ENCODE data around the gene TMEM38B. TPM values are rescaled to one million over a fixed set of nuclear protein-coding genes. Genes with fewer than 3 reads are reported as not detected.

The TMEM38B gene
- total and polyA plus RNA-seq, 2 donors (not counting 3 experiments of a cell fraction or from before 2014, with no cell fraction given), result 4.2 to 7.7 TPM

DNA sequence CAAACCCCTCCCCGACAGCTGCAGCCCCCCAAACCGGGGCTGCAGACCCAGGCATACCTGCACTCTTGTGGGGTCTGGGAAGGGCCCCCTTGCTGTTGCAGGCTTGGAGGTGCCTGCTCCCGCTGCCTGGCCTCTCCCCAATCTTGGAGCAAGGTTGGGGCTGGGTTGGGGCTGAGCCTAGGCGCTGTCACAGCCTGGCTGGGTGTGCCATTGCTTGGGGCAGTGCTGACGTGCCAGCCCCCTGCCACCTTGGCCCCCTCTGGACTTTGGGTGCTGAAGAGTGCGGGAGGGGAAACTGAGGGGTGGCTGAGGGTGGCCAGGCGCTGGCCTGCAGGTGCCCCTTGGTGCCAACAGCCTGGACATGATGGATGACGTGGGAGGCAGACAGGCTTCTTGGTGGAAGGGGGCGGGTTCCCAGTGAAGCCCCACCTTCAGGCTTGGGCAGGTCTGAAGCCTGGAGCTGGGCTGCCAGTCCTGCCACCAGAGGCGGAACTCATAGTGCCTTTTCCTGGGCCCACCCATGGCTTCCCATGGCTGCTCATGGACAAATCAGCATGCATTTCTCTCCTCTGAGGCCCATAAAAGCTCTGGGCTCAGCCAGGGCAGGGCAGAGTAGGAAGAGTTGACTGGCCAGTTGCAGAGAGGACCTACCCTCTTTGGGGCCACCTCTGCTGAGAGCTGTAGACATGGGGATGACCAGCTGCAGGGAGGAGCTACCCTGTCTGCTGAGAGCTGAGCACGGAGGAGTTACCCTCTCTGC is 19.1 kb downstream of the TMEM38B start:
- dilution Hi-C loops (cut with MboI; ENCODE audit: extremely low pct_ligation_motif_present, low sequenced_read_pairs), result no loop called here
- Histone ChIP-seq H4K20me1 (replicated peaks; ENCODE audit: control insufficient read depth, extremely low read depth, insufficient read depth, low read length) (no peaks in the 10 kb centered on the region), H3K4me1 (ENCODE audit: control insufficient read depth, extremely low read depth, insufficient read depth, low read length) (no peaks in the 10 kb centered on the region), H3K27ac (ENCODE audit: insufficient read depth, low read depth, low read length) (no peak overlapping the region), H3K4me3 (replicated peaks in 1 of 3; ENCODE audit: insufficient read depth in 1 of 3, low read depth in 1 of 3, low read length in 3 of 3) (no peak overlapping the region), H3K36me3 (ENCODE audit: control insufficient read depth in 2 of 2, extremely low read depth in 1 of 2, insufficient read depth in 2 of 2, low read length in 2 of 2) (no peaks in the 10 kb centered on the region), H3K9me1 (replicated peaks; ENCODE audit: control insufficient read depth, extremely low read depth, insufficient read depth, low read length) (no peaks in the 10 kb centered on the region), H3K4me2 (ENCODE audit: insufficient read depth, low read length) (no peak overlapping the region), H2AFZ (ENCODE audit: low read depth, low read length) (no peak overlapping the region), H3K79me2 (ENCODE audit: control insufficient read depth, insufficient read depth, low read length) (no peaks in the 10 kb centered on the region), H3K9me3 (replicated peaks; ENCODE audit: control insufficient read depth, insufficient read depth, low read length) (no peaks in the 10 kb centered on the region), H3K9ac (replicated peaks; ENCODE audit: extremely low read depth, insufficient read depth, low read length) (no peak overlapping the region), H3K27me3 (ENCODE audit: control insufficient read depth in 2 of 2, insufficient read depth in 2 of 2, low read length in 2 of 2) (no peaks in the 10 kb centered on the region)
- DNase-seq (ENCODE audit: low read depth, low spot score) (no peak), FAIRE-seq (no peak)
- no TSS peak for BruUV-seq (replicated peaks)
- ChIA-PET POLR2A (no interaction called here), CTCF (interaction anchor here (1.3 to 1.7 kb wide), 3 partner anchors 8 to 22 kb away, joined by 3 to 4 read pairs (median 3); no protein-coding TSS in a partner anchor)
- TF ChIP-seq POLR2AphosphoS5 (IDR thresholded peaks at IDR 0.05; ENCODE audit: insufficient read depth, low read depth, low read length) (no peak), FOS (IDR thresholded peaks at IDR 0.05; ENCODE audit: borderline replicate concordance, insufficient read depth, low read length) (no peak), MYC (IDR thresholded peaks at IDR 0.05; ENCODE audit: low read depth, low read length) (no peak), GATA2 (IDR thresholded peaks at IDR 0.05; ENCODE audit: insufficient read depth, insufficient read length, low read depth, low read length) (no peak), POLR2A (IDR thresholded peaks at IDR 0.05; ENCODE audit: low read depth, low read length) (no peak), EZH2 (IDR thresholded peaks at IDR 0.05; ENCODE audit: borderline replicate concordance, low read depth, low read length, severe bottlenecking) (no peak), JUN (IDR thresholded peaks at IDR 0.05; ENCODE audit: borderline replicate concordance, insufficient read depth, insufficient read length, low read depth) (no peak)
- TF ChIP-seq, protein P1, sequence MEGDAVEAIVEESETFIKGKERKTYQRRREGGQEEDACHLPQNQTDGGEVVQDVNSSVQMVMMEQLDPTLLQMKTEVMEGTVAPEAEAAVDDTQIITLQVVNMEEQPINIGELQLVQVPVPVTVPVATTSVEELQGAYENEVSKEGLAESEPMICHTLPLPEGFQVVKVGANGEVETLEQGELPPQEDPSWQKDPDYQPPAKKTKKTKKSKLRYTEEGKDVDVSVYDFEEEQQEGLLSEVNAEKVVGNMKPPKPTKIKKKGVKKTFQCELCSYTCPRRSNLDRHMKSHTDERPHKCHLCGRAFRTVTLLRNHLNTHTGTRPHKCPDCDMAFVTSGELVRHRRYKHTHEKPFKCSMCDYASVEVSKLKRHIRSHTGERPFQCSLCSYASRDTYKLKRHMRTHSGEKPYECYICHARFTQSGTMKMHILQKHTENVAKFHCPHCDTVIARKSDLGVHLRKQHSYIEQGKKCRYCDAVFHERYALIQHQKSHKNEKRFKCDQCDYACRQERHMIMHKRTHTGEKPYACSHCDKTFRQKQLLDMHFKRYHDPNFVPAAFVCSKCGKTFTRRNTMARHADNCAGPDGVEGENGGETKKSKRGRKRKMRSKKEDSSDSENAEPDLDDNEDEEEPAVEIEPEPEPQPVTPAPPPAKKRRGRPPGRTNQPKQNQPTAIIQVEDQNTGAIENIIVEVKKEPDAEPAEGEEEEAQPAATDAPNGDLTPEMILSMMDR (IDR thresholded peaks at IDR 0.05; ENCODE audit: extremely low read depth in 1 of 2, insufficient read depth in 1 of 2, low read depth in 1 of 2, low read length in 2 of 2), result no peak
- TF ChIP-seq, protein P2, sequence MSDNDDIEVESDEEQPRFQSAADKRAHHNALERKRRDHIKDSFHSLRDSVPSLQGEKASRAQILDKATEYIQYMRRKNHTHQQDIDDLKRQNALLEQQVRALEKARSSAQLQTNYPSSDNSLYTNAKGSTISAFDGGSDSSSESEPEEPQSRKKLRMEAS (IDR thresholded peaks at IDR 0.05; ENCODE audit: insufficient read depth, insufficient read length), result no peak
- intact Hi-C loops (cut with micrococcal nuclease), result no loop called here
